Measurements from ENCODE around the gene ODF4.

Gene ODF4

DNA sequence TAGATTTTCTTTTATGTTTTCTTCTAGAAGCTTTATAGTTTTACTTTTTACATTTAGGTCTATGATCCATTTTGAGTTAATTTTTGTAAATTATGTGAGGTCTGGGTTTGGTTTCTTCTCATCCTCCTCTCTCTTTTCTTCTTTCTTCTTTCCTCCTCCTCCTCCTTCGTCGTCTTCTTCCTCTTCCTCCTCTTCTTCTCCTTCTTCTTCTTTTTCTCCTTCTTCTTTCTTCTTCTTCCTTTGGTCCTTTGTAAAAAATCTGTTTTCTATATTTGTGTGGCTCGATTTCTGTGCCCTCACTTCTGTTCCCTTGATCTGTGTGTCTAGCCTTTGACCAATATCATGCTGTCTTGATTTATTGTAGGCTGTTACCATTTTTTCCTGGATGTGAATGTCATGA, 39.4 kb upstream of the ODF4 start:
- no peaks in the 10 kb centered on the region for H3K27me3 Mint-ChIP-seq (ENCODE audit: low read depth)
- H3K27ac Mint-ChIP-seq, result no peak overlapping the region
- TF ChIP-seq, protein P1, sequence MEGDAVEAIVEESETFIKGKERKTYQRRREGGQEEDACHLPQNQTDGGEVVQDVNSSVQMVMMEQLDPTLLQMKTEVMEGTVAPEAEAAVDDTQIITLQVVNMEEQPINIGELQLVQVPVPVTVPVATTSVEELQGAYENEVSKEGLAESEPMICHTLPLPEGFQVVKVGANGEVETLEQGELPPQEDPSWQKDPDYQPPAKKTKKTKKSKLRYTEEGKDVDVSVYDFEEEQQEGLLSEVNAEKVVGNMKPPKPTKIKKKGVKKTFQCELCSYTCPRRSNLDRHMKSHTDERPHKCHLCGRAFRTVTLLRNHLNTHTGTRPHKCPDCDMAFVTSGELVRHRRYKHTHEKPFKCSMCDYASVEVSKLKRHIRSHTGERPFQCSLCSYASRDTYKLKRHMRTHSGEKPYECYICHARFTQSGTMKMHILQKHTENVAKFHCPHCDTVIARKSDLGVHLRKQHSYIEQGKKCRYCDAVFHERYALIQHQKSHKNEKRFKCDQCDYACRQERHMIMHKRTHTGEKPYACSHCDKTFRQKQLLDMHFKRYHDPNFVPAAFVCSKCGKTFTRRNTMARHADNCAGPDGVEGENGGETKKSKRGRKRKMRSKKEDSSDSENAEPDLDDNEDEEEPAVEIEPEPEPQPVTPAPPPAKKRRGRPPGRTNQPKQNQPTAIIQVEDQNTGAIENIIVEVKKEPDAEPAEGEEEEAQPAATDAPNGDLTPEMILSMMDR (IDR thresholded peaks at IDR 0.05; ENCODE audit: unreplicated experiment in 3 of 3), result no peak
- H3K4me1 Mint-ChIP-seq, result no peaks in the 10 kb centered on the region
- H3K4me3 Mint-ChIP-seq, result peak overlapping the region in 2 of 3 experiments; percentile 9 to 16
- no peaks in the 10 kb centered on the region for H3K36me3 Mint-ChIP-seq (ENCODE audit: low read depth)
- no peaks in the 10 kb centered on the region for H3K9me3 Mint-ChIP-seq

DNA sequence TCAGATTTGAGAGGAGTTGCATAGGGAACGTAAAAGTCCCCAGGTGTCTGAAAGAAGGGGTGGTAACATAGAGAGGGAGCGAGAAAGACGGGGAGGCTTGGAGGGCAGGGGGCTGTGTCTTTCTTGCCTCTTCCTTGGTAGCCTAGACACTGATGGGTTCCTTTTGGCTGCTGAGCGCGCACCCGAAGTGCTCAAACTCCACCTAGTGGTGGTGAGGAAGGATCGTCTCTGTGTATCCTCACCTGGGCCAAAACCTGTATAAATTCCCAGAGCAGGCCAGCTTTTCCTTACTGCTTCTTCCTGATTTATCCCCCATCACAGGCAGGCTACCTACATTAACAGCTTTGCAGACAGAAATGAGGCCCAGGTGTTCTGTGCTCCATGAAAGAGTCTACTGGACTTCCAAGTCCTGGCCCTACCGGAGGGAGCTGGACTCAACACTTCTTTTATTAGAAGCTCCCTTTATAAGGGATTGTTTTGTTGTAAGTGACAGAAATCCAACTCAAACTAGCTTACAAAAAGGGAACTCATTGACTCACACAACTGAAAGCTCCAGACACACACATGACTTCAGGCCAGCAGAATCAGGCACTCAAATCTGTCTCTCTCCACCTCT, 38.9 kb upstream of the ODF4 start:
- H3K9me3 Mint-ChIP-seq, result no peaks in the 10 kb centered on the region
- no peak overlapping the region for H3K27ac Mint-ChIP-seq
- peak overlapping the region in 1 of 3 experiments; percentile 16 for H3K4me3 Mint-ChIP-seq
- H3K27me3 Mint-ChIP-seq (ENCODE audit: low read depth), result no peaks in the 10 kb centered on the region
- H3K36me3 Mint-ChIP-seq (ENCODE audit: low read depth), result no peaks in the 10 kb centered on the region
- TF ChIP-seq, protein P1 (IDR thresholded peaks at IDR 0.05; ENCODE audit: unreplicated experiment in 3 of 3), result peak; percentile 81 to 84 (median 84)
- H3K4me1 Mint-ChIP-seq, result no peaks in the 10 kb centered on the region

DNA sequence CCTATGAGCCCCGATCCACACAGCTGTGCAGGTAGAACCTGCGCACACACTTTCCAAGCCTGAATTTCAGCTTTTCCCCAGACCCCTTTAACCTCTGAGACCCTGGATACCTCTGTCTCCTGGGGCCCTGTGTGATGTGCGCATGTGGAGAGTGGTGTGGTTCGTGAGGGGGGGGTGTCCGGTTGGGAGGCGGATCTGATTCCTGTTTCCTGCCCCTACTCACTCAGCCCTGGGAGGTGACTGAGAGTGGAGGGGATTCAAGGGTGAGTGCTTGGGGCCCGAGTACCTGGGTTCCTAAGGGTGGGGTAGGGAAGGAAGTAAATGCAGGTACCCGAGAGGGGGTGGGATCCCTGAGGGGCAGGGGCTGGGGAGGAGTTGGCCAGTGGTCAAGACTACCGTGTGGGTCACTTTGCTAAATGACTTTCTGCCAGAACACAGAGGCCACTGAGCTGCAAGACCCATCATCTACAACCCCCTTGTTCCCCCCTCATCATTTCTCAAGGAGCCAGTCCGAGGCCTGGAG, 29.0 kb upstream of the ODF4 start:
- Mint-ChIP-seq H3K4me3 (peak overlapping the region in 1 of 3 experiments; percentile 17), H3K27ac (no peak overlapping the region), H3K9me3 (no peaks in the 10 kb centered on the region), H3K36me3 (ENCODE audit: low read depth) (no peaks in the 10 kb centered on the region), H3K4me1 (no peaks in the 10 kb centered on the region), H3K27me3 (ENCODE audit: low read depth) (peaks cover 48% of the 10 kb centered on the region)
- TF ChIP-seq, protein P1 (IDR thresholded peaks at IDR 0.05; ENCODE audit: unreplicated experiment in 3 of 3), result no peak

DNA sequence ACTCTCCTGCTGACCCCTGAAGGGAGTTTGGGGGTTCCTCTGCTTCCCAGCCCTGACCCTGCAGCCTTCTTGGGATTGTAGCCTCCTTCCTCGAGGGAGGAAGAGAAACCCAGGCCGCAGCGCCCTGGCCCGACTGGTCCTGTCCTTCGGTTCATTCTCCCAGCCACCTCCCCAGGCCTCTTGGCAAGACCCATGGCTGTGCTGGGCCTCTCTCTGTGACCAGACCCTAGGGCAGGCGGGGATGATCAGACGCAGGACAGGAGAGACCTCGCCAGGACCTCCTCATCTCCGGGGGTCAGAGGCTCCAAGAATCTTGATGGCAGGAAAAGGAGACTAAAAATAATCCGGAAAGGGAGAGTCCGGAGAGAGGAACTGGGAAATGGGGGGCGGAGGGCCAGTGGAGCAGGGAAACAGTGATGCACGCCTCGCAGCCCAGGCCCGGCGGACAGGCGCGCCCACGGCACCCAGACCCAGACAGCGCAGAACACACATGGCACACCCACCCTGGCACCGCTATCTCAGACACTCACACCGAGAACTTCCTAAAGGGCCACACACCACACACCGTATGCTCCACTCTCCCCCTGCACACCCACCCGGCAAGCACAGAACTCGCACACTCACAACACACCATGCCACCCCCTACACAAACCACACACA, 28.4 kb upstream of the ODF4 start:
- peaks cover 54% of the 10 kb centered on the region for H3K27me3 Mint-ChIP-seq (ENCODE audit: low read depth)
- TF ChIP-seq, protein P1 (IDR thresholded peaks at IDR 0.05; ENCODE audit: unreplicated experiment in 3 of 3), result no peak
- no peaks in the 10 kb centered on the region for H3K4me1 Mint-ChIP-seq
- no peak overlapping the region for H3K27ac Mint-ChIP-seq
- H3K36me3 Mint-ChIP-seq (ENCODE audit: low read depth), result no peaks in the 10 kb centered on the region
- H3K4me3 Mint-ChIP-seq, result peak overlapping the region in 1 of 3 experiments; percentile 33
- H3K9me3 Mint-ChIP-seq, result no peaks in the 10 kb centered on the region

DNA sequence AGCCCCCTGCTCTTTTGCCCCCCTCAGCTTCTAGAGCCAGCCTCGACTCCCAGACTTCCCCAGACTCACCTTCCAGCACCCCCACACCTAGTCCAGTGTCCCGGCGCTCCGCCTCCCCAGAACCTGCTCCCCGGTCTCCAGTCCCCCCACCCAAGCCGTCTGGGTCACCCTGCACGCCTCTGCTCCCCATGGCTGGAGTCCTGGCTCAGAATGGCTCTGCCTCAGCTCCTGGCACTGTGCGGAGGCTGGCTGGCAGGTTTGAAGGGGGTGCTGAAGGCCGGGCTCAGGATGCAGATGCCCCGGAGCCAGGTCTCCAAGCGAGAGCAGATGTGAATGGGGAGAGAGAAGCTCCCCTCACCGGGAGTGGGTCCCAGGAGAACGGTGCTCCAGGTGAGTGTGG, 27.4 kb upstream of the ODF4 start:
- Mint-ChIP-seq H3K4me1 (no peaks in the 10 kb centered on the region), H3K4me3 (no peak overlapping the region), H3K27ac (no peak overlapping the region), H3K36me3 (ENCODE audit: low read depth) (no peaks in the 10 kb centered on the region), H3K27me3 (ENCODE audit: low read depth) (peaks cover 64% of the 10 kb centered on the region), H3K9me3 (no peaks in the 10 kb centered on the region)
- TF ChIP-seq, protein P1 (IDR thresholded peaks at IDR 0.05; ENCODE audit: unreplicated experiment in 3 of 3), result no peak

Data from nephron (organoid).